ENCODE results near the gene BCL2L12.

BCL2L12 gene

DNA sequence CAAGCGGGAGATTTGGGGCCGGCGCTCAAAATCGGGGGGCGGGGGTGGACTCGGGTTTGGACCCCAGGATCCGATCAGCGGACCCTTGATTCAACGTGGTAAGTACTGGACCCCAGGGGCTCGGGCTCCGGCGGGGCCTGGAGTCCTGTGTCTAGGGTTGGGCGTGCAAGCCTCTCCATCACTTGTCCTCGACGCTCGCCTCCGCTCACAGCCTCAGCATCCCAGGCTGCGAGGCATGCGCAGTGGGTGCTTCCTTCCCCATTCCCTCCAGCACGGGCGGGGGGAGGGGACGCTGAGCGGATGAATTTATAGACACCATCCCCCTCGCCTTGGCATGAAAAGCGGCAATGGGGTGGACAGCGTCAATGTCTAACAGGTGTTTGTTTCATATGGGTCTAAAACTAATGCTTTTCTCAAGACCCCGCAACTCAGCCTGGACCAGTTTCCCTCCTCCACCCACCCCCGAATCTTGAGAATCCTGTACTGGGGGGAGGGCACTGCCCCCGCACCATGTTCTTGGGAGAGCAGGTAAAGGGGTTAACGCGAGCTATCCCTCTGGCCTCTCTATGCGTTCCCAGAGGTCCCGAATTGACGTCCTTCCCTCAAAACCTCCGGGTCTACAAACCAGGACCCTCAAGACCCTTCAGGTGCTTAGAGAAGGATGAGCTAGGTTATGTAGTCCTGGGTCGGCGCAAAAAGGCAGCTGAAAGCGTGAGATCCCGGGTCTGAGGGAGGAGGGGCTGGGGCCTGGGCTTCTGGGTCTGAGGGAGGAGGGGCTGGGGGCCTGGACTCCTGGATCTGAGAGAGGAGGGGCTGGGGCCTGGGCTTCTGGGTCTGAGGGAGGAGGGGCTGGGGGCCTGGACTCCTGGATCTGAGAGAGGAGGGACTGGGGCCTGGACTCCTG is 25.8 kb downstream of the BCL2L12 start:
- POLR2A ChIA-PET = interaction anchor here (0.5 kb wide), 1 partner anchor 16 kb away, joined by 3 read pairs; no protein-coding TSS in a partner anchor
- Histone ChIP-seq H3K4me1 (ENCODE audit: control insufficient read depth, insufficient read depth, low read length) (peaks cover 8% of the 10 kb centered on the region), H3K9me3 (ENCODE audit: control insufficient read depth, insufficient read depth, low read depth, low read length) (no peaks in the 10 kb centered on the region), H3K36me3 (ENCODE audit: control insufficient read depth in 2 of 2, insufficient read depth in 1 of 2, low read length in 2 of 2) (peaks cover 0 to 23% of the 10 kb centered on the region in 2 experiments; a peak in 2 of 3 replicates), H3K27ac (ENCODE audit: extremely low read depth, low read depth, low read length) (no peak overlapping the region; the same call in 1 of the 2 replicates), H3K4me3 (ENCODE audit: low read depth, low read length) (no peak overlapping the region)
- no peak for TF ChIP-seq KLF16 (tag by site-specific recombination; IDR thresholded peaks at IDR 0.05)
- TF ChIP-seq, protein P1, sequence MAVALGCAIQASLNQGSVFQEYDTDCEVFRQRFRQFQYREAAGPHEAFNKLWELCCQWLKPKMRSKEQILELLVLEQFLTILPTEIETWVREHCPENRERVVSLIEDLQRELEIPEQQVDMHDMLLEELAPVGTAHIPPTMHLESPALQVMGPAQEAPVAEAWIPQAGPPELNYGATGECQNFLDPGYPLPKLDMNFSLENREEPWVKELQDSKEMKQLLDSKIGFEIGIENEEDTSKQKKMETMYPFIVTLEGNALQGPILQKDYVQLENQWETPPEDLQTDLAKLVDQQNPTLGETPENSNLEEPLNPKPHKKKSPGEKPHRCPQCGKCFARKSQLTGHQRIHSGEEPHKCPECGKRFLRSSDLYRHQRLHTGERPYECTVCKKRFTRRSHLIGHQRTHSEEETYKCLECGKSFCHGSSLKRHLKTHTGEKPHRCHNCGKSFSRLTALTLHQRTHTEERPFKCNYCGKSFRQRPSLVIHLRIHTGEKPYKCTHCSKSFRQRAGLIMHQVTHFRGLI (tag by site-specific recombination; IDR thresholded peaks at IDR 0.05) = peak; percentile 73
- TF ChIP-seq ZNF558 (tag by site-specific recombination; IDR thresholded peaks at IDR 0.05) = no peak
- TF ChIP-seq, protein P2, sequence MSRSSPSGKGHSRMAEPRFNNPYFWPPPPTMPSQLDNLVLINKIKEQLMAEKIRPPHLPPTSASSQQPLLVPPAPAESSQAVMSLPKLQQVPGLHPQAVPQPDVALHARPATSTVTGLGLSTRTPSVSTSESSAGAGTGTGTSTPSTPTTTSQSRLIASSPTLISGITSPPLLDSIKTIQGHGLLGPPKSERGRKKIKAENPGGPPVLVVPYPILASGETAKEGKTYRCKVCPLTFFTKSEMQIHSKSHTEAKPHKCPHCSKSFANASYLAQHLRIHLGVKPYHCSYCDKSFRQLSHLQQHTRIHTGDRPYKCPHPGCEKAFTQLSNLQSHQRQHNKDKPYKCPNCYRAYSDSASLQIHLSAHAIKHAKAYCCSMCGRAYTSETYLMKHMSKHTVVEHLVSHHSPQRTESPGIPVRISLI (tag by site-specific recombination; IDR thresholded peaks at IDR 0.05) = no peak
- TF ChIP-seq REPIN1 (tag by site-specific recombination; IDR thresholded peaks at IDR 0.05; ENCODE audit: low read depth) = no peak
- 0 out of 2 replicates have a peak, but pooled peaks have one; percentile 27 for TF ChIP-seq ZNF366 (tag by site-specific recombination; conservative IDR thresholded peaks at IDR 0.05)
- TF ChIP-seq SP3 (tag by site-specific recombination; IDR thresholded peaks at IDR 0.05) = 0 out of 2 replicates have a peak, but pooled peaks have one; percentile 9
- TF ChIP-seq, protein P3, sequence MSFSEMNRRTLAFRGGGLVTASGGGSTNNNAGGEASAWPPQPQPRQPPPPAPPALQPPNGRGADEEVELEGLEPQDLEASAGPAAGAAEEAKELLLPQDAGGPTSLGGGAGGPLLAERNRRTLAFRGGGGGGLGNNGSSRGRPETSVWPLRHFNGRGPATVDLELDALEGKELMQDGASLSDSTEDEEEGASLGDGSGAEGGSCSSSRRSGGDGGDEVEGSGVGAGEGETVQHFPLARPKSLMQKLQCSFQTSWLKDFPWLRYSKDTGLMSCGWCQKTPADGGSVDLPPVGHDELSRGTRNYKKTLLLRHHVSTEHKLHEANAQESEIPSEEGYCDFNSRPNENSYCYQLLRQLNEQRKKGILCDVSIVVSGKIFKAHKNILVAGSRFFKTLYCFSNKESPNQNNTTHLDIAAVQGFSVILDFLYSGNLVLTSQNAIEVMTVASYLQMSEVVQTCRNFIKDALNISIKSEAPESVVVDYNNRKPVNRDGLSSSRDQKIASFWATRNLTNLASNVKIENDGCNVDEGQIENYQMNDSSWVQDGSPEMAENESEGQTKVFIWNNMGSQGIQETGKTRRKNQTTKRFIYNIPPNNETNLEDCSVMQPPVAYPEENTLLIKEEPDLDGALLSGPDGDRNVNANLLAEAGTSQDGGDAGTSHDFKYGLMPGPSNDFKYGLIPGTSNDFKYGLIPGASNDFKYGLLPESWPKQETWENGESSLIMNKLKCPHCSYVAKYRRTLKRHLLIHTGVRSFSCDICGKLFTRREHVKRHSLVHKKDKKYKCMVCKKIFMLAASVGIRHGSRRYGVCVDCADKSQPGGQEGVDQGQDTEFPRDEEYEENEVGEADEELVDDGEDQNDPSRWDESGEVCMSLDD (tag by site-specific recombination; IDR thresholded peaks at IDR 0.05) = peak; percentile 75
- TF ChIP-seq ZBTB48 (tag by site-specific recombination; IDR thresholded peaks at IDR 0.05) = 0 out of 2 replicates have a peak, but pooled peaks have one; percentile 13
- no peak for TF ChIP-seq SP7 (tag by site-specific recombination; IDR thresholded peaks at IDR 0.05)
- TF ChIP-seq SCRT2 (tag by site-specific recombination; IDR thresholded peaks at IDR 0.05) = peak; percentile 63
- TF ChIP-seq, protein P4, sequence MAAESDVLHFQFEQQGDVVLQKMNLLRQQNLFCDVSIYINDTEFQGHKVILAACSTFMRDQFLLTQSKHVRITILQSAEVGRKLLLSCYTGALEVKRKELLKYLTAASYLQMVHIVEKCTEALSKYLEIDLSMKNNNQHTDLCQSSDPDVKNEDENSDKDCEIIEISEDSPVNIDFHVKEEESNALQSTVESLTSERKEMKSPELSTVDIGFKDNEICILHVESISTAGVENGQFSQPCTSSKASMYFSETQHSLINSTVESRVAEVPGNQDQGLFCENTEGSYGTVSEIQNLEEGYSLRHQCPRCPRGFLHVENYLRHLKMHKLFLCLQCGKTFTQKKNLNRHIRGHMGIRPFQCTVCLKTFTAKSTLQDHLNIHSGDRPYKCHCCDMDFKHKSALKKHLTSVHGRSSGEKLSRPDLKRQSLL (tag by site-specific recombination; IDR thresholded peaks at IDR 0.05) = peak; percentile 5; the same call in 1 of the 2 replicates
- TF ChIP-seq, protein P5, sequence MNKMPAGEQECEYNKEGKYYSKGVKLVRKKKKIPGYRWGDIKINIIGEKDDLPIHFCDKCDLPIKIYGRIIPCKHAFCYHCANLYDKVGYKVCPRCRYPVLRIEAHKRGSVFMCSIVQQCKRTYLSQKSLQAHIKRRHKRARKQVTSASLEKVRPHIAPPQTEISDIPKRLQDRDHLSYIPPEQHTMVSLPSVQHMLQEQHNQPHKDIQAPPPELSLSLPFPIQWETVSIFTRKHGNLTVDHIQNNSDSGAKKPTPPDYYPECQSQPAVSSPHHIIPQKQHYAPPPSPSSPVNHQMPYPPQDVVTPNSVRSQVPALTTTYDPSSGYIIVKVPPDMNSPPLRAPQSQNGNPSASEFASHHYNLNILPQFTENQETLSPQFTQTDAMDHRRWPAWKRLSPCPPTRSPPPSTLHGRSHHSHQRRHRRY (tag by site-specific recombination; IDR thresholded peaks at IDR 0.05) = no peak
- TF ChIP-seq ZNF544 (tag by site-specific recombination; IDR thresholded peaks at IDR 0.05) = no peak
- CTCF ChIA-PET = interaction anchor here (1.1 kb wide), 1 partner anchor 11 kb away, joined by 6 read pairs; no protein-coding TSS in a partner anchor

DNA sequence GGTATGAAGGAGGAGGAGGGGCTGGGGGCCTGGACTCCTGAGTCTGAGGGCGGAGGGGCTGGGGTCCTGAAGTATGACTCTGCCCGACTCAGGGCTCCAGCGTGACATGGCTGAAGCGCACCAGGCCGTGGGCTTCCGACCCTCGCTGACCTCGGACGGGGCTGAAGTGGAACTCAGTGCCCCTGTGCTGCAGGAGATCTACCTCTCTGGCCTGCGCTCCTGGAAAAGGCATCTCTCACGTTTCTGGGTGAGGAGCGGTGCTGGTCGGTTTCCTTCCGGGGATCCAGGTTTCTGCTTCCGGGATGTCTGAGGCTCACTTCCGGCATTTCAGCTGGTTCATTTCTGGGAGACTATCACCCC is 26.4 kb downstream of the BCL2L12 start:
- Histone ChIP-seq H3K4me3 (ENCODE audit: low read depth, low read length) (no peak overlapping the region), H3K9me3 (ENCODE audit: control insufficient read depth, insufficient read depth, low read depth, low read length) (no peaks in the 10 kb centered on the region), H3K27ac (ENCODE audit: extremely low read depth, low read depth, low read length) (no peak overlapping the region), H3K36me3 (ENCODE audit: control insufficient read depth in 2 of 2, insufficient read depth in 1 of 2, low read length in 2 of 2) (peaks cover 0 to 19% of the 10 kb centered on the region in 2 experiments; a peak in 2 of 3 replicates), H3K4me1 (ENCODE audit: control insufficient read depth, insufficient read depth, low read length) (peaks cover 8% of the 10 kb centered on the region)
- ChIA-PET CTCF (interaction anchor here (1.1 to 1.7 kb wide), 2 partner anchors 8 to 20 kb away, joined by 5 read pairs; no protein-coding TSS in a partner anchor), POLR2A (no interaction called here)
- TF ChIP-seq, protein P4 (tag by site-specific recombination; IDR thresholded peaks at IDR 0.05) = no peak
- TF ChIP-seq ZNF354C (tag by site-specific recombination; IDR thresholded peaks at IDR 0.05; ENCODE audit: borderline replicate concordance, low read depth) = no peak
- TF ChIP-seq ZNF433 (tag by site-specific recombination; IDR thresholded peaks at IDR 0.05; ENCODE audit: low read depth) = no peak
